Uterus (tissue), 4 donors: ENCODE measurements around the gene HOXD12. TPM values are rescaled to one million over a fixed set of nuclear protein-coding genes. Genes with fewer than 3 reads are reported as not detected.

ENCODE experiments used
- DNase-seq, 2 donors: peaks; one replicate each; pipeline ENCODE4 v3.0.0-alpha.2; 2019 to 2020
- H3K27ac ChIP-seq, 2 donors: fragments of 200-600 bp; sonication (generic); 1 replicate in 1 of 2; 2 replicates in 1 of 2; pipeline ENCODE4 v1.5.1; 2016 to 2018
- H3K27me3 ChIP-seq, 2 donors: fragments of 200-600 bp; sonication (generic); one replicate each; pipeline ENCODE4 v1.5.1; 2018 to 2019; ENCODE audit warnings: control low read depth in 1 of 2
- H3K36me3 ChIP-seq, 2 donors: fragments of 200-600 bp; sonication (generic); one replicate each; pipeline ENCODE4 v1.5.1; 2019; ENCODE audit warnings: control low read depth in 1 of 2
- H3K4me1 ChIP-seq, 2 donors: fragments of 200-600 bp; sonication (generic); one replicate each; pipeline ENCODE4 v1.5.1; 2018 to 2019; ENCODE audit warnings: control low read depth in 1 of 2
- H3K4me3 ChIP-seq, 2 donors: fragments of 200-600 bp; sonication (generic); 1 replicate in 1 of 2; 2 replicates in 1 of 2; pipeline ENCODE4 v1.5.1; 2018 to 2019; ENCODE audit warnings: mild to moderate bottlenecking in 1 of 2
- H3K9me3 ChIP-seq, 2 donors: fragments of 200-600 bp; sonication (generic); one replicate each; pipeline ENCODE4 v1.5.1; 2019; ENCODE audit warnings: control low read depth in 1 of 2
- CTCF ChIP-seq, 4 experiments: fragments of 200-600 bp in 2 of 4; fragments of 450-650 bp in 2 of 4; sonication (generic) in 2 of 4; IDR thresholded peaks; one replicate each; pipeline ENCODE4 v1.5.1; 2016 to 2019; ENCODE audit warnings: antibody characterized with exemption in 4 of 4, mild to moderate bottlenecking in 2 of 4, moderate library complexity in 1 of 4
- POLR2A ChIP-seq, 2 donors: fragments of 450-650 bp; IDR thresholded peaks; one replicate each; pipeline ENCODE4 v1.6.1; 2016; ENCODE audit warnings: antibody characterized with exemption in 2 of 2, mild to moderate bottlenecking in 1 of 2, moderate library complexity in 1 of 2
- intact Hi-C: fragments of 100-400 bp; cut with DNase I; formaldehyde crosslinking; loops from one replicate; pipeline ENCODE4 v1.15.1; 2023; ENCODE audit warnings: low total_unique reads
- total RNA-seq, 4 donors: library from RNA; depleted of rRNA in 3 of 4; stranded (reverse); fragments of >200 nt in 3 of 4; gene quantifications; one replicate each; pipeline versions ENCODE4 v1.1.0 to v1.2.4, GENCODE V29; 2014 to 2023
- donor health status: DM: yes; HTN: yes; CAD: no.

HOXD12 gene
- total RNA-seq, 4 donors from 2014 or later = 0.76 TPM; not detected in 3

- Histone ChIP-seq H3K9me3 (no peaks in the 10 kb centered on the region), H3K36me3 (no peaks in the 10 kb centered on the region), H3K4me1 (no peaks in the 10 kb centered on the region), H3K27ac (peak overlapping the region; percentile 98 to 99), H3K27me3 (no peaks in the 10 kb centered on the region), H3K4me3 (peak overlapping the region in 1 of 2 donors; percentile 51)
- DNase-seq = no peak
- TF ChIP-seq POLR2A (IDR thresholded peaks at IDR 0.05) (no peak), CTCF (IDR thresholded peaks at IDR 0.05) (no peak)
- intact Hi-C loops = loop anchor here (5.0 to 10.0 kb wide), 3 partner anchors 512 to 1139 kb away; partner anchors contain the start of gene NFE2L2
These were observed 26.1 kb downstream of the HOXD12 start for GRCh38 chr2:176125772-176126054.

GRCh38 chr2:176126929-176127773, 27.6 kb downstream of the HOXD12 start:
- TF ChIP-seq POLR2A (IDR thresholded peaks at IDR 0.05) (peak; percentile 19 to 30), CTCF (IDR thresholded peaks at IDR 0.05) (peak; percentile 84 to 95 (median 89))
- DNase-seq = peak; percentile 81 to 88
- H3K36me3 ChIP-seq = no peaks in the 10 kb centered on the region
- intact Hi-C loops = loop anchor here (5.0 to 10.0 kb wide), 3 partner anchors 510 to 1138 kb away; partner anchors contain the start of gene NFE2L2
- no peaks in the 10 kb centered on the region for H3K4me1 ChIP-seq
- H3K27me3 ChIP-seq = no peaks in the 10 kb centered on the region
- no peaks in the 10 kb centered on the region for H3K9me3 ChIP-seq
- H3K4me3 ChIP-seq = peak overlapping the region; percentile 15 to 16
- peak overlapping the region; percentile 98 to 99 for H3K27ac ChIP-seq

- Histone ChIP-seq H3K36me3 (no peaks in the 10 kb centered on the region), H3K4me3 (peak overlapping the region; percentile 62 to 78), H3K4me1 (no peaks in the 10 kb centered on the region), H3K27me3 (no peaks in the 10 kb centered on the region), H3K27ac (peak overlapping the region; percentile 98 to 99), H3K9me3 (no peaks in the 10 kb centered on the region)
- intact Hi-C loops = loop anchor here (5.0 to 10.0 kb wide), 3 partner anchors 510 to 1137 kb away; partner anchors contain the start of gene NFE2L2
- peak in 1 of 4 experiments; percentile 3 for TF ChIP-seq CTCF (IDR thresholded peaks at IDR 0.05)
- TF ChIP-seq POLR2A (IDR thresholded peaks at IDR 0.05) = no peak
- DNase-seq = no peak
These were observed 28.1 kb downstream of the HOXD12 start for GRCh38 chr2:176127774-176128072.

- Histone ChIP-seq H3K27me3 (no peaks in the 10 kb centered on the region), H3K4me3 (peak overlapping the region; percentile 62 to 78), H3K36me3 (no peaks in the 10 kb centered on the region), H3K9me3 (no peaks in the 10 kb centered on the region), H3K27ac (peak overlapping the region; percentile 98 to 99), H3K4me1 (no peaks in the 10 kb centered on the region)
- peak; percentile 48 to 53 for DNase-seq
- intact Hi-C loops = loop anchor here (5.0 to 10.0 kb wide), 3 partner anchors 509 to 1136 kb away; partner anchors contain the start of gene NFE2L2
- no peak for TF ChIP-seq CTCF (IDR thresholded peaks at IDR 0.05)
- TF ChIP-seq POLR2A (IDR thresholded peaks at IDR 0.05) = no peak
These were observed 28.8 kb downstream of the HOXD12 start for GRCh38 chr2:176128172-176128981.
